GM12801 (cell line): ENCODE results near the gene ERGIC1.

Experiments used
- CTCF ChIP-seq: IDR thresholded peaks from one replicate; pipeline ENCODE4 v1.5.1; 2011; ENCODE audit warnings: control low read depth; ENCODE audit not compliant: insufficient read length; ENCODE audit errors: extremely low read depth

ERGIC1 gene

GRCh38 chr5:172895549-172895948 is 61.5 kb downstream of the ERGIC1 start:
- no peak for TF ChIP-seq CTCF

GRCh38 chr5:172896465-172896864 is 62.4 kb downstream of the ERGIC1 start:
- TF ChIP-seq CTCF = no peak

- no peak for TF ChIP-seq CTCF
Observed at GRCh38 chr5:172897481-172898217, 63.6 kb downstream of the ERGIC1 start.

- no peak for TF ChIP-seq CTCF
Observed at GRCh38 chr5:172898218-172898842, 64.3 kb downstream of the ERGIC1 start.

GRCh38 chr5:172898843-172899369 is 64.9 kb downstream of the ERGIC1 start:
- TF ChIP-seq CTCF = no peak

- TF ChIP-seq CTCF = no peak
Observed at GRCh38 chr5:172899436-172899835, 65.4 kb downstream of the ERGIC1 start.

- no peak for TF ChIP-seq CTCF
Observed at GRCh38 chr5:172901012-172901780, 67.1 kb downstream of the ERGIC1 start.
